ENCODE measurements around the gene CREG1. TPM values are rescaled to one million over a fixed set of nuclear protein-coding genes. Genes with fewer than 3 reads are reported as not detected.
"Not testable (repeated sequence)": the region's sequence is repeated elsewhere in the genome, so short reads cannot be mapped to it uniquely, and the experiment has no call there.

Gene CREG1
- total and polyA plus RNA-seq, 2 experiments from 2014 or later: 127 to 139 TPM

DNA sequence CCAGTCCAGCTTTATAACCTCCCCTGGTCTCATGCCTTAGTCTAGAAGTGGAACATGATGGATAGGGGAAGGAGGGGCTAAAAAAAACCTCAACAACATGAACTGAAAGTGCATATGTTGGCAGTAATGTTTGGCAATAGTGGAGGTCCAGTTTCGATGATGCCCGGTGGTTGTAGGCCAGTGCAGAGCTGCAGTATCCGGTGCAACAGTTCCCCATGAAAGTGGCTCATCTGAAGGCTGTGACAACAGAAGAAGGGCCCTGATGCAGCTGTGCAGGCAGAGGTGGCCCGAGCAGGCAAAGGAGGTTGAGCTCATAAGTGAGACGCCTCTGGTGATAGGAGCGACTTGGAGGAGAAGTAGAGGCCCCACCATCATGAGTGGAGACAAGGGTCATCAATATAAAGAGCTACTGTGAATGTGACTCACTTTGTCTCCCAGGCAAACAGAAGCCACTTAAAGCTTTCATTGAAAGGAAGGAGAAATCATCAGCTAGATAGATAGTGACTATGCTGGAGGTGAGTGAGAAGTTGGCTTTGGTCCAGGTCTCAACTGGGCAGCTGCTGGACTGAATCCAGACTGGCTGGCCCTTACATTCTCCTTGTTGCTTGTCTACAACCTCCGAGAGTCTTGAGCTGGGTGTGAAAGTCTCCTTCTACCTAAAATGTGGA, 10.2 kb upstream of the CREG1 start:
- peaks cover 13% of the 10 kb centered on the region for H3K4me1 ChIP-seq (ENCODE audit: low read depth)
- no peak overlapping the region for H3K4me3 ChIP-seq
- no peak for TF ChIP-seq CTCF (IDR thresholded peaks at IDR 0.05; ENCODE audit: low read depth, low read length)
- H3K27ac ChIP-seq: no peak overlapping the region
- H3K27me3 ChIP-seq: no peaks in the 10 kb centered on the region
- peak; percentile 16 to 62 for DNase-seq (ENCODE audit: low read depth in 1 of 2, low spot score in 1 of 2)
- H3K9me3 ChIP-seq (ENCODE audit: low read depth): no peaks in the 10 kb centered on the region
- H3K36me3 ChIP-seq: no peaks in the 10 kb centered on the region

- TF ChIP-seq CTCF (IDR thresholded peaks at IDR 0.05; ENCODE audit: low read depth, low read length): no peak
- no peak overlapping the region for H3K27ac ChIP-seq
- H3K27me3 ChIP-seq: no peaks in the 10 kb centered on the region
- H3K4me1 ChIP-seq (ENCODE audit: low read depth): peaks cover 13% of the 10 kb centered on the region
- no peaks in the 10 kb centered on the region for H3K9me3 ChIP-seq (ENCODE audit: low read depth)
- no peaks in the 10 kb centered on the region for H3K36me3 ChIP-seq
- peak in 1 of 2 donors; percentile 63 for DNase-seq (ENCODE audit: low read depth in 1 of 2, low spot score in 1 of 2)
- no peak overlapping the region for H3K4me3 ChIP-seq
These were observed 9.1 kb upstream of the CREG1 start for GRCh38 chr1:167562702-167563101.

DNA sequence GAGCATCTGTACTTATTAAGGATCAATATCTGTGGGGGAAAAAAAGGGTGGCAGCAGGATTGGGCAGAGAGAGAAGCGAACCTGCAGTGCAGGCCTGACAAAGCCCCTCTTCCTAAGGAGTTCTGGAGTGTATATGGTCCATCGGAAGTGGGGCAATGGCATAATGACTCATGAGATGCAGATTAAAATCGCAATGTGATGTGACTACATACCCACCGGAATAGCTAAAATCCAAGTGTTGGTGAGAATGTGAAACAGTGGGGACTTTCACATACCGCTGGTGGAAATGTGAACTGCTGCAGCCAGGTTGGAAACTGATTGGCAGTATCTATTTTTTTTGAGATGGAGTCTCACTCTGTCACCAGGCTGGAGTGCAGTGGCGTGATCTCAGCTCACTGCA, 8.2 kb upstream of the CREG1 start:
- no peak for DNase-seq (ENCODE audit: low read depth in 1 of 2, low spot score in 1 of 2)

DNA sequence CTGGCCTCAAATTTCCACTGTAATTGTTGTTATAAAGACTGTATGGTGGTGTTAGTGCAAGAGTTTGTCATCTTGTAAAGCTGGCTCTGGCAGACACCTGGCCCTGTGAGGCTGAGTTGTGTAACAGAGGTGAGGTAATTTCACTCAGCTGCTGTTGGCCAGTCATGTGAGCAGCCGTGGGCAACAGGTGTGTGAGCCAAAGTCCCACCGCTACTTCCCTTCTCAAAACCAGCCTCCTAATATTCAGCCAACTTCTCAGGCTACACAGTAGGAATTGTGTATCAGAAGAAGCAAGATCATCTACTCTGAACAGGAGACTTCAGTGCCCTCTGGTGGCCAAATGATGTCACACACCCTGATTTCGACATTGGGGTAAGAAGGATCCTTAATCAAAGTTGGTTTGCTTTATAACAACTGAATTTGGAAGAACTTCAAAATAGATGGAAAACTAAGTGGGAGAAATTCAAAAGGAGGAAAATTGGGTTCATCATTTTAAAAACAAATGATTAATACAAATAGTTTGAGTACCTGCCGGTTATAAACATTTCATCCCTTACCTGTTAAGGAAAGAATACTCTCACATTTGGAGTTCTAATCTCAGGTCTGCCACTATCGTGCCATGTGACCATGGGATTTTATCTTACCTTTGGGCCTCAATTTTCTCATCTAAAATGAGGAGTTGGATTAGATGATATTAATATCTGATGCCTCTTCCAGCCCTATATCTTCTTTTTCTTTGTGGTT, 2.6 kb upstream of the CREG1 start:
- H3K36me3 ChIP-seq: no peaks in the 10 kb centered on the region
- no peak overlapping the region for H3K4me3 ChIP-seq
- no peak overlapping the region for H3K27ac ChIP-seq
- H3K9me3 ChIP-seq (ENCODE audit: low read depth): no peaks in the 10 kb centered on the region
- TF ChIP-seq CTCF (IDR thresholded peaks at IDR 0.05; ENCODE audit: low read depth, low read length): peak; percentile 89
- no peaks in the 10 kb centered on the region for H3K27me3 ChIP-seq
- DNase-seq (ENCODE audit: low read depth in 1 of 2, low spot score in 1 of 2): peak; percentile 81 to 86
- H3K4me1 ChIP-seq (ENCODE audit: low read depth): peaks cover 15% of the 10 kb centered on the region

More for the DNA sequence above, 8.2 kb upstream of the CREG1 start:
- TF ChIP-seq CTCF (IDR thresholded peaks at IDR 0.05; ENCODE audit: low read depth, low read length): no peak
- no peak overlapping the region for H3K4me3 ChIP-seq
- H3K9me3 ChIP-seq (ENCODE audit: low read depth): no peaks in the 10 kb centered on the region
- no peaks in the 10 kb centered on the region for H3K27me3 ChIP-seq
- H3K27ac ChIP-seq: no peak overlapping the region
- H3K4me1 ChIP-seq (ENCODE audit: low read depth): peaks cover 13% of the 10 kb centered on the region
- H3K36me3 ChIP-seq: no peaks in the 10 kb centered on the region

DNA sequence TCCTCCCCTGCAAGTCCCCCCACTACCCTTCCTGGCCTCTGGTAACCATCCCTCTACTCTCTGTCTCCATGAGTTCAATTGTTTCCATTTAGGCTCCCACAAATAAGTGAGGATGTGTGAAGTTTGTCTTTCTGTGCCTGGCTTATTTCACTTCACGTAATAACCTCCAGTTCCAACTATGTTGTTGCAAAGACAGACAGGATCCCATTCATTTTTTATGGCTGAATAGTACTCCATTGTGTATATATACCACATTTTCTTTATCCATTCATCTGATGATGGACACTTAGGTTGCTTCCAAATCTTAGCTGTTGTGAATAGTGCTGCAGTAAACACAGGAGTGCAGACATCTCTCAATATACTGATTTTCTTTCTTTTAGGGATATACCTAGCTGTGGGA, 1.5 kb upstream of the CREG1 start:
- not testable (repeated sequence) for H3K4me3 ChIP-seq; H3K36me3 ChIP-seq; H3K9me3 ChIP-seq (ENCODE audit: low read depth); H3K27ac ChIP-seq; H3K27me3 ChIP-seq; DNase-seq (ENCODE audit: low read depth in 1 of 2, low spot score in 1 of 2)
- H3K4me1 ChIP-seq (ENCODE audit: low read depth): peaks cover 25% of the 10 kb centered on the region
